OCI-LY3 (cell line): ENCODE results near the gene RAMP1.

Experiments
- EZH2phosphoT487 ChIP-seq: fragments of 200-600 bp; shearing (Covaris generic); IDR thresholded peaks from 2 replicates; pipeline ENCODE4 v1.6.1; 2018; ENCODE audit warnings: antibody characterized with exemption, mixed run types, low read depth
- TF ChIP-seq, protein P1 (sequence below): fragments of 200-600, 300-600 bp; sonication (generic); IDR thresholded peaks from 2 replicates; pipeline ENCODE4 v1.5.1; 2014; ENCODE audit warnings: antibody characterized with exemption, low read length, low read depth

DNA sequence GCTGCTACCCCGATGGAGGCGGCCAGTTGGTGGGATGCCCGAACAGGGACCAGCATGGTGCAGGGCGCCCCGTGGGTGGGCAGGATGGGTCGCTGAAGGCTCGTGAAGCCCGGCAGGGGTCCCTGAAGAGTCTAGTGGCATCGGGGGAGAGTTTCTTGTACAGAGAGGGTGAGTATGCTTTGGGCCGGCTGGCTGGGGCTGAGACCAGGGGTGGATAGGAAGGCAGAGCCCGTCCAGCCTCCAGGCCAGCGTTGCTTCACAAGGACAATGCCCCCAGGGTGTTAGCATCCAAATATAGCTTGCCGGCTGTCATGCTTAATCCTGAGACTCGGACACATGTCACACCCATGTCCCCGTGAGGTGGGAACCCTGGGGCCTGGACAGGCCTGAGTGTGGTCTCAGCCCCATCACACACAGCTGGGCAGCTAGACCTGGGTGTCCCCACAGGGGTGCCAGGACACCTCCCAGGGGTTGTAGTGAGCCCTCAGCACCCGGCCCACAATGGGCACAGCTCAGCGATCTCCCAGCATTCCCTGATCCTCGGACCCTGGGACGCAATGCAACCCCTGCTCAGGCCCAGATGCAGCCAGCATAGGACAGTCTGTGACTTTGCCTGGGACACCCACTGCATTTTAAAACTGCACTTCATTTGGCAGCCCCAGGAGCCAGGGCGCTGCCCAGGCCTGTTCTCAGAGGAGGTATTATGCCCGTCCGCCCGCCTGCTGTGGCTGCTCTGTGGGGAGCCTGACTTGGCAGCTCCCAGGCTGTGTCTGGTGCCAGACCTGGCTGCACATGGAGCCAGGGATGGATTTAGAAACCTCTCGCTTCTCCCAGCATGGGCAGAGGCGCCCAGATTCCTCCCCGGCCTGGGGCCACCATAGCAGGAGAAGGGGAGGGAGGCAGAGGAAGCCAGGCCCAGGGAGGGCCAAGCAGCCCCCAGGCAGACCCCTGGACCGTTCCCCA lies 36.4 kb downstream of the RAMP1 start:
- TF ChIP-seq, protein P1, sequence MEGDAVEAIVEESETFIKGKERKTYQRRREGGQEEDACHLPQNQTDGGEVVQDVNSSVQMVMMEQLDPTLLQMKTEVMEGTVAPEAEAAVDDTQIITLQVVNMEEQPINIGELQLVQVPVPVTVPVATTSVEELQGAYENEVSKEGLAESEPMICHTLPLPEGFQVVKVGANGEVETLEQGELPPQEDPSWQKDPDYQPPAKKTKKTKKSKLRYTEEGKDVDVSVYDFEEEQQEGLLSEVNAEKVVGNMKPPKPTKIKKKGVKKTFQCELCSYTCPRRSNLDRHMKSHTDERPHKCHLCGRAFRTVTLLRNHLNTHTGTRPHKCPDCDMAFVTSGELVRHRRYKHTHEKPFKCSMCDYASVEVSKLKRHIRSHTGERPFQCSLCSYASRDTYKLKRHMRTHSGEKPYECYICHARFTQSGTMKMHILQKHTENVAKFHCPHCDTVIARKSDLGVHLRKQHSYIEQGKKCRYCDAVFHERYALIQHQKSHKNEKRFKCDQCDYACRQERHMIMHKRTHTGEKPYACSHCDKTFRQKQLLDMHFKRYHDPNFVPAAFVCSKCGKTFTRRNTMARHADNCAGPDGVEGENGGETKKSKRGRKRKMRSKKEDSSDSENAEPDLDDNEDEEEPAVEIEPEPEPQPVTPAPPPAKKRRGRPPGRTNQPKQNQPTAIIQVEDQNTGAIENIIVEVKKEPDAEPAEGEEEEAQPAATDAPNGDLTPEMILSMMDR: no peak
- no peak for TF ChIP-seq EZH2phosphoT487
